Jurkat, Clone E6-1 (cell line): ENCODE data around the gene ACSL1. TPM values are rescaled to one million over a fixed set of nuclear protein-coding genes. Genes with fewer than 3 reads are reported as not detected.

Experiments used
- DNase-seq: peaks from one replicate; pipeline ENCODE4 v3.0.0-alpha.2; 2011; ENCODE audit warnings: low read depth, low spot score
- H3K4me3 ChIP-seq: 2 replicates; pipeline ENCODE4 v1.5.1; 2011; ENCODE audit warnings: mild to moderate bottlenecking, low read length, control low read depth, moderate library complexity
- polyA plus RNA-seq: library from polyadenylated mRNA; unstranded; fragments of >200 nt; gene quantifications from one replicate; pipeline ENCODE4 v1.2.1, GENCODE V29; 2012; ENCODE audit warnings: missing spikeins; ENCODE audit not compliant: insufficient read length, insufficient read depth

Gene ACSL1
- polyA plus RNA-seq: 24.1 TPM

DNA sequence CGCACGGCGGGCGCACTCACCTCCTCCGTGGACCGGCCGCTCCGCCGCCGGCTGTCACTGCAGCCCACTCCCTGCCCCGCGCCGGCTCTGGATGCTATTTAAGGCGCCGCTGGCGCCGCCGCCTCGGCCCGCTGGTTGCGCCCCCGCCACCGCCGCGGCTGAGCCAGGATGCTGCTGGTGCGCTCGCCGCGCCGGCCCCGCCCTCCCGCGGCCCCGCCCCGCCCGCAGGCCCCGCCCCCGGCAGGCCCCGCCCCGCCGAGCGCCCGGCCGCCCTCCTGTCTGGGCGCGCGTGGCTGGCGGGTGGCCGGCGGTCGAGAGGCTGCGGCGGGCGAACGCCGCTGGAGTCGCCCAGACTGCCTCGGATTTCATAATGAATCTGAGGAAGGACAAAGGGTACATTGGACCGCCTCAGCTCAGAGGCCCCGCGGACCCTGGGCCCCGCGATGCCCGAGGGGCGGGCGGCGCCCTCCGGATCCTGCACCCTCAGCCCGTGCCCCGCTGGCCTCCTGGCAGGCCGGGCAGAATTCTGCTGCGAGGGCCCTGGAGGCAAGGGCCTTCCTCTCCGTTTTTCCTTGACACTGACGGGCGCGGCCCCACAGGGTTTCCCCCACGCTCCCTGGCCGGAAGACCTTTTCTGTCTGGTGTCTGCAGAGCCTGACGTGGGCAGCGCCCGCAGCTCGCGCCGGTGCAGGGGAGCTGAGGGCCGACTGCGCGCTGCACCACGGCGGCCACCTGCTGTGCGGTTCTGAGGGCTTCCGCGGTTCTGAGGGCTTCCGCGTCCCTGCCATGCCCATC is at the start of gene ACSL1:
Gene ACSL1 (minus strand): TSS at position 73 of the 795 bp plus-strand sequence. CDS start 22,454 bp downstream, outside the sequence.
- peak within 1 kb of the TSS; percentile 59 for H3K4me3 ChIP-seq
- peak; percentile 27 for DNase-seq

GRCh38 chr4:184873054-184873453 is 47.3 kb upstream of the ACSL1 start:
- no peak overlapping the region for H3K4me3 ChIP-seq
- no peak for DNase-seq

DNA sequence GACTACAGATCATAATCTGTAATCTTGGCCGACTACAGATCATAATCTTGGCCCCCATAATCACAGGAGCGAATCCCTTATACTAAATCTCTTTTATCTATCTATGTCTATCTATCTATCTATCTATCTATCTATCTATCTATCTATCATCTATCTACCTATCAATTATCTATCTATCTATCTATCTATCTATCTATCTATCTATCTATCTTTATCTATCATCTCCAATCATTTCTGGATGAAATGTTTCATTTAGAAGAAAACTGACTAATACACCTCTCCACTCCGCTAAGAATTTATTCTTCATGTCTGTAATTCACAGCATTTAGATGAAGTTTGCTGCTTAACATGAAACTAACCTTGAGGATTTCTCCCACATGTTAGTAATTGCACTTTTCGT is 45.0 kb upstream of the ACSL1 start:
- H3K4me3 ChIP-seq: no peak overlapping the region
- no peak for DNase-seq

GRCh38 chr4:184868623-184869022 is 42.9 kb upstream of the ACSL1 start:
- no peak for DNase-seq
- no peak overlapping the region for H3K4me3 ChIP-seq

- H3K4me3 ChIP-seq: no peak overlapping the region
- no peak for DNase-seq
These were observed 38.1 kb upstream of the ACSL1 start for GRCh38 chr4:184863916-184864315.

GRCh38 chr4:184861047-184861446 is 35.3 kb upstream of the ACSL1 start:
- no peak overlapping the region for H3K4me3 ChIP-seq
- DNase-seq: peak; percentile 29

DNA sequence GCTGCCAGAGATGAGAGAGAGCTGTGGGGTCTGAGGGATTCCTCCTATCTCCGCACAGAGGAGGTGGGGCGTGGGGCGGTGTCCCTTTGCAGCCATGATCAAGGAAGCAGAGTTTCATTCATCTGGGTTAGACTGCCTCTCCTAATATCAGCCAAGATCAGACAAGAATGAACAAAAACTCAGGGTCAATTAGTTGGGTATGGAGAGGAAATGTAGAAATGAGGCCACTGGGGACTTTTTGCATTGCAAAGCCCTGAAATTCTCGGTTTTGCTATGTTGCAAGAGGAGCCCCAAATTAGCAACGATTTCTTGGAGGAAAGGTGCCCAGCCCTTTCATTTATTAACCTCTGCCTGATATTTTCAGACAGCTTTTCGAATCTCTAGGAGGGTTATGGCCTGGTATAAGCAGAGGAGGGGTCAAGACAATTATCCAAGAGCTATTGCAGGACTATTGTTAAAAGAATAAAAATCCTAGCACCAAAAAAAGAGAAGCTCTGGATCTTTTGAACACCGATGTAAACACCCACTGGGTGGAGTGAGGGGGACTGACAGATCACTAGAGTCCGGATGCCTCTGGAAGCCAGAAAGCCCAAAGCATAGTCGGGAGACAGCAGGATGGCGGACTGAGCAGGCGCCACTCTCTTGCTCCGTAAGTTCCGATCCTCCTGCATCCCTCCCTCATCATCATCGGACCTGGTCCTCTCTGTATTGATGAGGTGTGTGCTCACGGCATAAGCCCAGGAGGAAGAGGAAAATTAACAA is 34.4 kb upstream of the ACSL1 start:
- H3K4me3 ChIP-seq: no peak overlapping the region
- no peak for DNase-seq

- DNase-seq: no peak
- no peak overlapping the region for H3K4me3 ChIP-seq
These were observed 31.8 kb upstream of the ACSL1 start for GRCh38 chr4:184857441-184858121.

DNA sequence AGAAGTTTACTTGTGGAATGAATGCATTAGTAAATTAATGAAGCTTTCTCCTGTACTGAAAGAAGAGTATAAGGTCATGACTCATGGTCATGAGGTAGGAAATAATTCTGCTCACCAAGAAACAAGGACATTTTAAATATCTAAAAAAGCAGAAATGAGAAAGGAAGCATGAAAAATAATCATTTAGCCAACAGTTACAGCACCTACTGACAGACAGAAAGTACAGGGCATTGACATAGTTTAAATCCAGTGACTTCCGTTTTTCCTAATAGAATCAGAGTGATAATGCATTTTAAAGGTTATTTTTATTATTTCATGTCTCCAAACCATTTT is 30.5 kb upstream of the ACSL1 start:
- no peak for DNase-seq
- no peak overlapping the region for H3K4me3 ChIP-seq

DNA sequence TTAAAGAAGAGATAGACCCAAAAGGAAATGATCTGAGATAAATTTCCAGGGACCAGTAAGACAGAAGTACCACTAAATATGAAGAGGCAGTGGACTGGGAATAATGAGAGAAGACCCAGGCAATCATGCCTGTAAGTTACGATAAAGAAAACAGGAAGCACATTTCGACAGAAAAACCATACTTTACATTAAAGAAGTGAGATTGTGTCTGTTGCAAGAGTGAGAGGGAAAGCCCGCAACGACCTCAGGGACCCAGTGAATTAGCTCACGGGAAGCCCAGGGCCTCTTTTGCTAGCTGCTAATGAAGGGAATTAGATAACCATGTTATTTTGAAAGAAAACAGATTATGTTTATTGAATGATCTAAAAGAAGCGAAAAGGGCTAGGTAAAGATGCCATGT is 28.9 kb upstream of the ACSL1 start:
- peak; percentile 59 for DNase-seq
- H3K4me3 ChIP-seq: no peak overlapping the region

- DNase-seq: no peak
- H3K4me3 ChIP-seq: no peak overlapping the region
These were observed 27.7 kb upstream of the ACSL1 start for GRCh38 chr4:184853436-184853835.

- DNase-seq: no peak
- no peak overlapping the region for H3K4me3 ChIP-seq
These were observed 26.1 kb upstream of the ACSL1 start for GRCh38 chr4:184851886-184852285.

- DNase-seq: no peak
- no peak overlapping the region for H3K4me3 ChIP-seq
These were observed 25.4 kb upstream of the ACSL1 start for GRCh38 chr4:184851200-184851541.

DNA sequence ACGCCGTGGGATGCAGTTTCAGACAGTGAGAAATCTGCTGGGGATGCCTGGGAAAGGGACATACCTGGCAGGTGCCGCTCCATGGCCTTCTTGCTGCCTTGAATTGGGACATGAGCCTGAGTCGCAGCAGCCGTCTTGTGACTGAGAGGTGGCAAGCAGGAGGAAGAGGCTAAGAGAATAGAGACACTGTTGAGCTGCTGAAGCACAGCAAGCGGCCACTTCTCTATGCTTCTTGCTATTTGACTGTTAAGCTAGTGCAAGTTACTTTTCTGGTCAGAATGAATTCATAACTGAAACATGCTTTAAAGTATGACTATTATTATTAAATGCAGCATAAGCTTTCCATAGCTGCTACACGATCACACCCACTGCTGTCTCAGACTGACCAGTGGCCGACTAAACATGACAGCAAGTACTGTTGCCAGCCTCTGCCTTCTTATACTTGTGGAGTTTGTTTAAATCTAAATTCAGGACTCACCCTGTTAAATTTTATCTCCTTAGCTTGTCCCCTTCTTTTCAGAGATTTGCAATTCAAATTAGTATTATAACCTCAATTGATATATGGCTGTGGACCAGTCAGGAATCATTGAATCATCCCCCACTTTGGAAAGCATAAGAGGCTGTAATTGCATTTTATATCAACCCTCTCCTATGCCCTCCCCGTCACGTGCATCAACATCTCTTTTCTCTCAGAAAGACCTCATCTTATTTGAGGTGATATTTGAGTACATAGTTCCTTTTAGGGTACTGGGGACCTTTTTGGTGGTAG is 24.8 kb upstream of the ACSL1 start:
- no peak for DNase-seq
- no peak overlapping the region for H3K4me3 ChIP-seq

DNA sequence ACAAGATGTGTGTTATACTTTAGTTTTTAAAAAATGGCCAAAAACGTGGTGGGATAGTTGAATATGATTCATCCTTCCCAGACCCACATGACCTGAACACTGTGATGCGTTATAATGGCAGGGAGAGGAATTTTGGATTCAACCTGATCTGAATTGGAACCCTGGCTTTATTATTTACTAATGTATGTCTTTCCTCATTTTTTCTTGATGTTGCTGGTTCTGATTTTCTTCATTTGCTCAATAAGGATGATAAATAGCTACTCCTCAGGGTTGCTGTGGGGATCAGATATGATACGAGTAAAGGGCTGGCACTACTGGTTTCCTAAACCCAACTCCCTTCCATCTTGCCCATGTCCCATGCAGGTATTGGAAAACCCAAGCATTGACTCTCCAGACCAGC is 24.2 kb upstream of the ACSL1 start:
- H3K4me3 ChIP-seq: no peak overlapping the region
- no peak for DNase-seq

- no peak overlapping the region for H3K4me3 ChIP-seq
These were observed 23.4 kb upstream of the ACSL1 start for GRCh38 chr4:184849185-184849584.

GRCh38 chr4:184848510-184848909 is 22.7 kb upstream of the ACSL1 start:
- DNase-seq: no peak
- H3K4me3 ChIP-seq: no peak overlapping the region

More at GRCh38 chr4:184849185-184849584, 23.4 kb upstream of the ACSL1 start:
- DNase-seq: no peak

GRCh38 chr4:184846531-184846930 is 20.8 kb upstream of the ACSL1 start:
- H3K4me3 ChIP-seq: no peak overlapping the region
- no peak for DNase-seq

GRCh38 chr4:184845367-184846021 is 19.7 kb upstream of the ACSL1 start:
- no peak overlapping the region for H3K4me3 ChIP-seq
- DNase-seq: no peak
